Ovary (tissue), 3 donors: Measurements from ENCODE around the gene CCDC141.

Experiments used
- EP300 ChIP-seq: sonication (generic); formaldehyde crosslinking; IDR thresholded peaks from one replicate; pipeline ENCODE4 v1.6.1; 2017; ENCODE audit warnings: antibody characterized with exemption
- TF ChIP-seq, protein P1 (sequence below), 3 donors: fragments of 450-650 bp in 2 of 3; fragments of 200-600 bp in 1 of 3; IDR thresholded peaks; one replicate each; pipeline versions ENCODE4 v1.5.1 to v1.8.0; 2016 to 2022; ENCODE audit warnings: antibody characterized with exemption in 3 of 3, mild to moderate bottlenecking in 1 of 3
- donor health status: DM: no; HTN: no; CAD: no.

DNA sequence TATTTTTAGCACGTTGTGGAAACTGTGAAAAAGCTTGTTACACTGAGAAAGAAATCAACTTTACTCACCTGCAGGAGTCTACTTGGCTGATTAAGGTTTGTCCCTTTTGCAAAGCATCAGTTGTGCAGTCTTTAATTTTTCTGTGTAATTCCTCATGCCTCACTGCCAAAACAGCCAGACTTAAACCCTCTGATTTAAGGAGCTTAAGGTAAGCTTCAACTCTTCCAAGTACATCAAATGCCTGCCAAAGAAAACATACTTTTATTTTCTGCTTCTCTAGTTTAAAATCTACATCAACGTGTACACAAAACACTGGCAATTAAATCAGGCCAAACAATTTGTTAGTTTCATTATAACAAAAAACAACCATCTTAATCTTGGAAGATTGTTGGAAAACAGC, 144.7 kb downstream of the CCDC141 start:
- TF ChIP-seq, protein P1, sequence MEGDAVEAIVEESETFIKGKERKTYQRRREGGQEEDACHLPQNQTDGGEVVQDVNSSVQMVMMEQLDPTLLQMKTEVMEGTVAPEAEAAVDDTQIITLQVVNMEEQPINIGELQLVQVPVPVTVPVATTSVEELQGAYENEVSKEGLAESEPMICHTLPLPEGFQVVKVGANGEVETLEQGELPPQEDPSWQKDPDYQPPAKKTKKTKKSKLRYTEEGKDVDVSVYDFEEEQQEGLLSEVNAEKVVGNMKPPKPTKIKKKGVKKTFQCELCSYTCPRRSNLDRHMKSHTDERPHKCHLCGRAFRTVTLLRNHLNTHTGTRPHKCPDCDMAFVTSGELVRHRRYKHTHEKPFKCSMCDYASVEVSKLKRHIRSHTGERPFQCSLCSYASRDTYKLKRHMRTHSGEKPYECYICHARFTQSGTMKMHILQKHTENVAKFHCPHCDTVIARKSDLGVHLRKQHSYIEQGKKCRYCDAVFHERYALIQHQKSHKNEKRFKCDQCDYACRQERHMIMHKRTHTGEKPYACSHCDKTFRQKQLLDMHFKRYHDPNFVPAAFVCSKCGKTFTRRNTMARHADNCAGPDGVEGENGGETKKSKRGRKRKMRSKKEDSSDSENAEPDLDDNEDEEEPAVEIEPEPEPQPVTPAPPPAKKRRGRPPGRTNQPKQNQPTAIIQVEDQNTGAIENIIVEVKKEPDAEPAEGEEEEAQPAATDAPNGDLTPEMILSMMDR (IDR thresholded peaks at IDR 0.05) = no peak
- TF ChIP-seq EP300 = no peak
